BE2C (cell line): ENCODE data around the gene SDHA.

Experiments used
- DNase-seq: peaks from one replicate; pipeline ENCODE4 v3.0.0-alpha.2; 2020
- H3K27me3 ChIP-seq: fragments of 250-450 bp; sonication (Bioruptor Pico); 2 replicates; pipeline ENCODE4 v1.5.1; 2020; ENCODE audit warnings: mild to moderate bottlenecking
- H3K36me3 ChIP-seq: fragments of 250-450 bp; sonication (Bioruptor Pico); 2 replicates; pipeline ENCODE4 v1.5.1; 2020; ENCODE audit warnings: mild to moderate bottlenecking
- H3K4me1 ChIP-seq: fragments of 250-450 bp; sonication (Bioruptor Pico); 2 replicates; pipeline ENCODE4 v1.5.1; 2020
- H3K4me3 ChIP-seq: 2 replicates; pipeline ENCODE4 v1.5.1; 2011; ENCODE audit warnings: low read depth, low read length
- H3K9me3 ChIP-seq: fragments of 250-450 bp; sonication (Bioruptor Pico); 2 replicates; pipeline ENCODE4 v1.5.1; 2020
- CTCF ChIP-seq: IDR thresholded peaks from 2 replicates; pipeline ENCODE4 v1.5.1; 2012; ENCODE audit warnings: mild to moderate bottlenecking, low read depth, low read length

The SDHA gene

GRCh38 chr5:188488-189481 is 29.3 kb upstream of the SDHA start:
- TF ChIP-seq CTCF, result peak; percentile 93
- H3K4me1 ChIP-seq, result no peaks in the 10 kb centered on the region
- H3K27me3 ChIP-seq, result no peaks in the 10 kb centered on the region
- peak; percentile 90 for DNase-seq
- H3K4me3 ChIP-seq, result peak overlapping the region; percentile 19; the same call in 1 of the 2 replicates
- no peaks in the 10 kb centered on the region for H3K36me3 ChIP-seq
- no peaks in the 10 kb centered on the region for H3K9me3 ChIP-seq

GRCh38 chr5:189486-189885 is 28.6 kb upstream of the SDHA start:
- Histone ChIP-seq H3K27me3 (no peaks in the 10 kb centered on the region), H3K36me3 (no peaks in the 10 kb centered on the region), H3K9me3 (no peaks in the 10 kb centered on the region), H3K4me1 (no peaks in the 10 kb centered on the region), H3K4me3 (no peak overlapping the region)
- no peak for DNase-seq
- no peak for TF ChIP-seq CTCF

GRCh38 chr5:189976-190365 is 28.1 kb upstream of the SDHA start:
- DNase-seq, result no peak
- Histone ChIP-seq H3K4me1 (no peaks in the 10 kb centered on the region), H3K4me3 (no peak overlapping the region), H3K9me3 (no peaks in the 10 kb centered on the region), H3K27me3 (no peaks in the 10 kb centered on the region), H3K36me3 (no peaks in the 10 kb centered on the region)
- no peak for TF ChIP-seq CTCF

GRCh38 chr5:190366-191035 is 27.6 kb upstream of the SDHA start:
- H3K9me3 ChIP-seq, result no peaks in the 10 kb centered on the region
- no peak overlapping the region for H3K4me3 ChIP-seq
- no peak for DNase-seq
- H3K27me3 ChIP-seq, result no peaks in the 10 kb centered on the region
- H3K36me3 ChIP-seq, result no peaks in the 10 kb centered on the region
- TF ChIP-seq CTCF, result no peak
- no peaks in the 10 kb centered on the region for H3K4me1 ChIP-seq

GRCh38 chr5:191036-191948 is 26.8 kb upstream of the SDHA start, which contains the start of gene LRRC14B:
Gene LRRC14B, plus strand, starts transcription at chr5:191495. Its CDS starts 44 bp downstream, at chr5:191539.
- no peak for TF ChIP-seq CTCF
- no peaks in the 10 kb centered on the region for H3K4me1 ChIP-seq
- H3K4me3 ChIP-seq, result no peak within 1 kb of the TSS

More at GRCh38 chr5:191036-191948, 26.8 kb upstream of the SDHA start, which contains the start of gene LRRC14B:
- Histone ChIP-seq H3K36me3 (no peaks in the 10 kb centered on the region), H3K27me3 (no peaks in the 10 kb centered on the region), H3K9me3 (no peaks in the 10 kb centered on the region)
- no peak for DNase-seq
